Mesothelial cell of epicardium (in vitro differentiated cells): Measurements from ENCODE around the gene ADPRH. TPM values are rescaled to one million over a fixed set of nuclear protein-coding genes. Genes with fewer than 3 reads are reported as not detected.

Source experiments
- DNase-seq, 2 experiments: peaks; one replicate each; pipeline ENCODE4 v3.0.0; 2021; ENCODE audit warnings: low spot score in 2 of 2; ENCODE audit not compliant: unreplicated experiment in 2 of 2
- H3K27ac Mint-ChIP-seq: 2 replicates; pipeline ENCODE4 v1.8.0; 2021; ENCODE audit warnings: mixed read lengths
- H3K27me3 Mint-ChIP-seq: 2 replicates; pipeline ENCODE4 v1.8.0; 2021; ENCODE audit warnings: low read depth, mixed read lengths
- H3K36me3 Mint-ChIP-seq: 2 replicates; pipeline ENCODE4 v1.8.0; 2021; ENCODE audit warnings: mixed read lengths
- H3K4me1 Mint-ChIP-seq: 2 replicates; pipeline ENCODE4 v1.8.0; 2021; ENCODE audit warnings: mixed read lengths
- H3K4me3 Mint-ChIP-seq: 2 replicates; pipeline ENCODE4 v1.8.0; 2021; ENCODE audit warnings: mild to moderate bottlenecking, moderate library complexity, mixed read lengths
- H3K9me3 Mint-ChIP-seq: 2 replicates; pipeline ENCODE4 v1.8.0; 2021; ENCODE audit warnings: mixed read lengths
- CTCF ChIP-seq: fragments of 200-600 bp; sonication (generic); IDR thresholded peaks from one replicate; pipeline ENCODE4 v1.5.0; 2021; ENCODE audit warnings: antibody characterized with exemption; ENCODE audit not compliant: unreplicated experiment
- total RNA-seq: library from RNA; stranded (reverse); gene quantifications from 3 replicates; pipeline ENCODE4 v1.2.1, GENCODE V29; 2021

ADPRH gene
- total RNA-seq, 1 donor from 2014 or later = 1.9 TPM

DNA sequence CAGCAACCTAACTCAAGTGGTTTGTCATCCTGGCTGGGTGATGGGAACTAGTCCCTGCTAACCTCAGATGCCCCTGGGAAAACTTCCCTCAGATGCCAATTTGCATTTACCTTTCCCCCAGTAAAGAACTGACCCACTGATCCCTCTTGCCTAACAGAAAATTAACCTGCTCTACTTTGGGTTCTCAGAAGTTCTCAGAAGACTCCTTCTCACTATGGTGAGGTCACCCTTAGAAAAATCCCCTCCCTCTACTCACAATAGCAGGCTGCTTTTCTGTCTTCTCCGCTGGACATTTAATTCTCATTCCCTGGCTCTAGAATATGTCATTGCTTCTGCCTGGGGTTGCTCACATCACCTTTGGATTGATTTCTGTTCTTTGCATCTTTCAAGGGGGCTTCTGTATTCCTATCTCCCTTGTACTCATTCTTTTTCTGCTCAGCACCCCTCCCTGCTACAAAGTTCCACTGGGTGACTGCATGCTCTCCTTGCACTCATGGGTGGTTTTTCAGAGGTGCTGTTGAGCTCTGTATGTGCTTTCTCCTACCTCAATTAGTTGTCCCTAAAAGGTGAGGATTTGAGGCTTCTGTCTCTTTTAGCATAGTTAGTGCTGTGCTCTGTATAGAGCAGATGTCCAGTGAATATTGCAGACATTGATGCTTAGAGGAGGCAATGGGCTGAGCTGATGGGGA is 19.3 kb downstream of the ADPRH start:
- H3K27ac Mint-ChIP-seq = no peak overlapping the region
- TF ChIP-seq CTCF = no peak
- H3K4me3 Mint-ChIP-seq = no peak overlapping the region
- no peaks in the 10 kb centered on the region for H3K27me3 Mint-ChIP-seq
- H3K36me3 Mint-ChIP-seq = no peaks in the 10 kb centered on the region
- peaks cover 20% of the 10 kb centered on the region for H3K4me1 Mint-ChIP-seq
- no peak for DNase-seq
- no peaks in the 10 kb centered on the region for H3K9me3 Mint-ChIP-seq

GRCh38 chr3:119599558-119600174 is 20.4 kb downstream of the ADPRH start:
- DNase-seq = no peak
- H3K27ac Mint-ChIP-seq = no peak overlapping the region
- no peaks in the 10 kb centered on the region for H3K9me3 Mint-ChIP-seq
- no peaks in the 10 kb centered on the region for H3K36me3 Mint-ChIP-seq
- H3K27me3 Mint-ChIP-seq = no peaks in the 10 kb centered on the region
- no peak overlapping the region for H3K4me3 Mint-ChIP-seq
- peaks cover 20% of the 10 kb centered on the region for H3K4me1 Mint-ChIP-seq
- no peak for TF ChIP-seq CTCF

DNA sequence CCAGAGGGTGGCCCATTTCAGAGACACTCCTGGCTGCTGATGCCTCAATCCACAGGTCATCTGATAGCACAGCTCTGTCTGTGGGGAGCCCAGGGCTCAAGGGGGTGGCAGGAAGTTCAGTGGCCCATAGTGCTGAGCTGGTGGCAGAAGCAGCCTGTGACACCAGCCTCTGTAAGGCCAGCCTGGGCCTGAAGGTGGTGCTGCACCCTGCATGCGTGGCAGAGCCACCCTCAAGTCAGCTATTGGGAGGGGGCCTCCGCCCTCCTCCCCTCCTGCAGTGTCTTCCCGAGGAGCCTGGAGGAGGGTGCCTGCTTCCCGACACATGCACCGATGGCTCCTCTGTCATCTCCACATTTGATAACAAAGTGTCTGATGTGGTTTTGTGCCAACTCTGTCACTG is 21.4 kb downstream of the ADPRH start:
- DNase-seq = no peak

DNA sequence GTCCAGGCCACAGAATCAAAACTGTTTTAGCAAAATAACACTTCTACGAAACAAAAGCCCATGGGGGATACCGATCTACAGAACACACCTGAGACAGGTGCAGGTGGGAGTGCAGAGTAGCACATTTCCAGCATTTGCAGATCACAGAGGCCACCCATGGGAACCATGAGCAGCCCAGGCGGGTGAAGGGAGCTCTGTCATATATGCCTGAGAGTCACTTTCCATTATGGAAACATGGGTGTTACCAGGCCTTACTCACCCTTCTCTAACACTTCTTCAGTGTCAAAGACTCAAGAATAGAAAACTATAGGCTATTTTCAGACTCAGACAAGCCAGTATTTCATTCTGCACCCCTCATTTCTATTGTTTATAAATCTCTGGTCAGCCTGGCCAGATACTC is 21.9 kb downstream of the ADPRH start:
- no peaks in the 10 kb centered on the region for H3K36me3 Mint-ChIP-seq

More for the DNA sequence above, 21.4 kb downstream of the ADPRH start:
- no peaks in the 10 kb centered on the region for H3K36me3 Mint-ChIP-seq
- peaks cover 20% of the 10 kb centered on the region for H3K4me1 Mint-ChIP-seq
- no peaks in the 10 kb centered on the region for H3K9me3 Mint-ChIP-seq
- no peaks in the 10 kb centered on the region for H3K27me3 Mint-ChIP-seq
- TF ChIP-seq CTCF = no peak
- no peak overlapping the region for H3K4me3 Mint-ChIP-seq
- no peak overlapping the region for H3K27ac Mint-ChIP-seq

GRCh38 chr3:119602676-119603075 is 23.4 kb downstream of the ADPRH start:
- H3K27me3 Mint-ChIP-seq = no peaks in the 10 kb centered on the region
- no peaks in the 10 kb centered on the region for H3K9me3 Mint-ChIP-seq
- no peak overlapping the region for H3K27ac Mint-ChIP-seq
- no peaks in the 10 kb centered on the region for H3K36me3 Mint-ChIP-seq
- H3K4me1 Mint-ChIP-seq = peaks cover 20% of the 10 kb centered on the region
- DNase-seq = no peak
- no peak overlapping the region for H3K4me3 Mint-ChIP-seq
- TF ChIP-seq CTCF = no peak

More for the DNA sequence above, 21.9 kb downstream of the ADPRH start:
- Mint-ChIP-seq H3K4me3 (no peak overlapping the region), H3K27me3 (no peaks in the 10 kb centered on the region), H3K4me1 (peaks cover 20% of the 10 kb centered on the region), H3K27ac (no peak overlapping the region), H3K9me3 (no peaks in the 10 kb centered on the region)
- DNase-seq = no peak
- TF ChIP-seq CTCF = no peak
